K562 (cell line): ENCODE measurements around the gene KISS1R. TPM values are rescaled to one million over a fixed set of nuclear protein-coding genes. Genes with fewer than 3 reads are reported as not detected.
A peak's percentile ranks its signal among the peaks of the same experiment; 100 is the strongest.

ENCODE experiments used
- ATAC-seq: fragments of 200-7000 bp; cut with Tn5 transposase; 3 replicates; pipeline ENCODE4 v1.9.1; 2020; ENCODE audit warnings: moderate library complexity
- BruUV-seq: library from RNA; stranded (reverse); fragments of 400-500 nt; replicated peaks from 2 replicates; lab custom pipeline; 2021; lab: Mats Ljungman, UMichigan
- CTCF ChIA-PET: fragments of 300-600 bp; formaldehyde crosslinking; extraction: SDS; loops from one replicate; lab custom pipeline; 2021; ENCODE audit warnings: low intra/inter-chr PET ratio; lab: Yijun Ruan, JAX
- POLR2A ChIA-PET: fragments of 300-600, 350-650 bp; sonication (Branson Sonifier 250); formaldehyde crosslinking; extraction: SDS; loops from one replicate; lab custom pipeline; 2021; ENCODE audit warnings: antibody characterized with exemption, inconsistent platforms; lab: Yijun Ruan, JAX
- DNase-seq, 4 experiments: peaks; one replicate each; pipeline versions ENCODE4 v3.0.0 to v3.0.0-alpha.2; 2011 to 2018; ENCODE audit warnings: low spot score in 3 of 4, mixed read lengths in 3 of 4; ENCODE audit errors: extremely low read depth in 1 of 4
- FAIRE-seq: peaks from 2 replicates; lab custom pipeline; 2011; peaks lifted over from hg19 to GRCh38; lab: Jason Lieb, UNC
- H2AFZ ChIP-seq: 2 replicates; pipeline ENCODE4 v1.6.0; 2011; ENCODE audit warnings: low read depth, low read length, control low read depth, inconsistent platforms
- H3K27ac ChIP-seq: fragments of 200-600 bp; 3 replicates; pipeline ENCODE4 v1.8.0; 2011; ENCODE audit warnings: low read depth, mild to moderate bottlenecking, control low read depth, inconsistent platforms, low read length, moderate library complexity, mixed read lengths; ENCODE audit errors: extremely low read depth
- H3K27me3 ChIP-seq, 2 experiments: fragments of 300-600 bp in 1 of 2; 2 replicates in 1 of 2; 3 replicates in 1 of 2; pipeline versions ENCODE4 v1.6.0 to v1.8.0; 2011; ENCODE audit warnings: inconsistent platforms in 2 of 2, low read length in 2 of 2, mild to moderate bottlenecking in 1 of 2, mixed read lengths in 1 of 2, moderate library complexity in 1 of 2; ENCODE audit not compliant: control insufficient read depth in 2 of 2, insufficient read depth in 2 of 2
- H3K36me3 ChIP-seq: fragments of 300-600 bp; 3 replicates; pipeline ENCODE4 v1.8.0; 2011; ENCODE audit warnings: mild to moderate bottlenecking, low read length, inconsistent platforms; ENCODE audit not compliant: control insufficient read depth, insufficient read depth
- H3K4me1 ChIP-seq, 2 experiments: fragments of 200-600 bp in 1 of 2; replicated peaks in 1 of 2; 2 replicates in 1 of 2; 3 replicates in 1 of 2; pipeline versions ENCODE4 v1.5.1 to v1.8.0; 2011; ENCODE audit warnings: inconsistent platforms in 2 of 2, low read length in 2 of 2, mild to moderate bottlenecking in 1 of 2, mixed read lengths in 1 of 2, moderate library complexity in 1 of 2; ENCODE audit not compliant: control insufficient read depth in 2 of 2, insufficient read depth in 2 of 2
- H3K4me2 ChIP-seq: 2 replicates; pipeline ENCODE4 v1.6.1; 2011; ENCODE audit warnings: low read length, control low read depth, inconsistent platforms, mixed read lengths; ENCODE audit not compliant: insufficient read depth
- H3K4me3 ChIP-seq: fragments of 200-600 bp; sonication (generic), shearing (Covaris generic); 2 replicates; pipeline ENCODE4 v1.5.1; 2016; ENCODE audit warnings: control low read depth, inconsistent platforms
- H3K79me2 ChIP-seq: fragments of 200-600 bp; 3 replicates; pipeline ENCODE4 v1.8.0; 2011; ENCODE audit warnings: low read length, inconsistent platforms; ENCODE audit not compliant: control insufficient read depth, insufficient read depth
- H3K9ac ChIP-seq, 2 experiments: 2 replicates each; pipeline versions ENCODE4 v1.6.0 to v1.6.1; 2011; ENCODE audit warnings: low read depth in 2 of 2, low read length in 2 of 2, control low read depth in 1 of 2, inconsistent platforms in 1 of 2, mild to moderate bottlenecking in 1 of 2, mixed read lengths in 1 of 2; ENCODE audit not compliant: insufficient read depth in 1 of 2
- H3K9me1 ChIP-seq: one replicate; pipeline ENCODE4 v1.6.0; 2011; ENCODE audit warnings: inconsistent platforms, mild to moderate bottlenecking, low read length, moderate library complexity; ENCODE audit not compliant: control insufficient read depth, insufficient read depth
- H3K9me3 ChIP-seq: replicated peaks from 2 replicates; pipeline ENCODE4 v1.5.1; 2011; ENCODE audit warnings: low read depth, low read length, inconsistent platforms; ENCODE audit not compliant: control insufficient read depth, insufficient read depth
- H4K20me1 ChIP-seq: replicated peaks from 2 replicates; pipeline ENCODE4 v1.6.1; 2011; ENCODE audit warnings: low read length, inconsistent platforms, mixed read lengths; ENCODE audit not compliant: control insufficient read depth, insufficient read depth
- ADNP ChIP-seq: fragments of 200-800 bp; sonication (Bioruptor generic); IDR thresholded peaks from 2 replicates; pipeline ENCODE4 v1.6.1; 2016; ENCODE audit warnings: missing genetic modification characterization, missing compliant biosample characterization
- ARNT ChIP-seq, 2 experiments: fragments of 450-650 bp; IDR thresholded peaks; 2 replicates each; pipeline ENCODE4 v1.6.1; 2016; ENCODE audit warnings: mild to moderate bottlenecking in 1 of 2
- BCOR ChIP-seq: fragments of 450-650 bp; IDR thresholded peaks from 2 replicates; pipeline ENCODE4 v1.6.1; 2016
- CEBPG ChIP-seq, 3 experiments: fragments of 200-800 bp in 1 of 3; sonication (Bioruptor generic) in 1 of 3; sonication (generic) in 1 of 3; formaldehyde crosslinking in 1 of 3; IDR thresholded peaks in 2 of 3; conservative IDR thresholded peaks in 1 of 3; 2 replicates each; pipeline versions ENCODE4 v1.6.1 to v1.8.0; 2016 to 2022; ENCODE audit warnings: missing compliant biosample characterization in 2 of 3, missing genetic modification characterization in 2 of 3, mild to moderate bottlenecking in 1 of 3, missing genetic modification reagents in 1 of 3
- CREB1 ChIP-seq, 2 experiments: sonication (generic) in 1 of 2; formaldehyde crosslinking in 1 of 2; IDR thresholded peaks; 2 replicates each; pipeline versions ENCODE4 v1.6.1 to v1.8.0; 2012 to 2022; ENCODE audit warnings: inconsistent platforms in 1 of 2, mild to moderate bottlenecking in 1 of 2, missing genetic modification reagents in 1 of 2, moderate library complexity in 1 of 2
- CSDE1 ChIP-seq, 2 experiments: fragments of 450-650 bp; IDR thresholded peaks; 2 replicates each; pipeline ENCODE4 v1.6.1; 2016; ENCODE audit warnings: mild to moderate bottlenecking in 1 of 2
- CXXC5 ChIP-seq: fragments of 250-450 bp; sonication (Bioruptor Pico); IDR thresholded peaks from 2 replicates; pipeline ENCODE4 v1.8.0; 2022; ENCODE audit warnings: inconsistent platforms, mild to moderate bottlenecking, moderate library complexity
- ERF ChIP-seq: fragments of 450-650 bp; formaldehyde crosslinking; IDR thresholded peaks from 2 replicates; pipeline ENCODE4 v1.4.0; 2020; ENCODE audit warnings: mild to moderate bottlenecking, mixed read lengths
- HDAC2 ChIP-seq: fragments of 450-650 bp; IDR thresholded peaks from 2 replicates; pipeline ENCODE4 v1.6.1; 2016; ENCODE audit warnings: mild to moderate bottlenecking
- KDM1A ChIP-seq, 2 experiments: fragments of 450-650 bp; IDR thresholded peaks; 2 replicates each; pipeline ENCODE4 v1.6.1; 2016; ENCODE audit warnings: mild to moderate bottlenecking in 2 of 2
- POLR2G ChIP-seq: fragments of 200-400 bp; formaldehyde crosslinking; IDR thresholded peaks from 2 replicates; pipeline ENCODE4 v1.6.1; 2017; ENCODE audit warnings: low read depth, mild to moderate bottlenecking, antibody characterized with exemption, low read length, moderate library complexity
- RB1 ChIP-seq: fragments of 450-650 bp; IDR thresholded peaks from 2 replicates; pipeline ENCODE4 v1.6.1; 2017; ENCODE audit warnings: low read depth, mild to moderate bottlenecking
- RBBP5 ChIP-seq: fragments of 200-600 bp; sonication (generic); IDR thresholded peaks from 2 replicates; pipeline ENCODE4 v1.6.1; 2012; ENCODE audit warnings: borderline replicate concordance, mild to moderate bottlenecking, low read length, control low read depth, inconsistent platforms; ENCODE audit not compliant: insufficient read depth, poor library complexity, severe bottlenecking
- RBM25 ChIP-seq: fragments of 200-400 bp; formaldehyde crosslinking; IDR thresholded peaks from 2 replicates; pipeline ENCODE4 v1.6.1; 2018; ENCODE audit warnings: low read length, low read depth, moderate library complexity; ENCODE audit not compliant: severe bottlenecking
- RCOR1 ChIP-seq, 2 experiments: IDR thresholded peaks; 2 replicates each; pipeline ENCODE4 v1.6.1; 2012; ENCODE audit warnings: low read depth in 2 of 2, low read length in 2 of 2, borderline replicate concordance in 1 of 2, improper control_type of control experiment in 1 of 2
- YY1 ChIP-seq, 3 experiments: IDR thresholded peaks; 2 replicates each; pipeline ENCODE4 v1.6.1; 2011; ENCODE audit warnings: low read length in 2 of 3, mild to moderate bottlenecking in 2 of 3, moderate library complexity in 2 of 3, borderline replicate concordance in 1 of 3, control low read depth in 1 of 3, low read depth in 1 of 3; ENCODE audit not compliant: insufficient read depth in 3 of 3, insufficient replicate concordance in 2 of 3, control insufficient read depth in 1 of 3, insufficient read length in 1 of 3; ENCODE audit errors: extremely low read depth in 1 of 3
- ZKSCAN1 ChIP-seq: fragments of 150-350 bp; IDR thresholded peaks from 2 replicates; pipeline ENCODE4 v1.6.1; 2016; ENCODE audit warnings: low read depth, low read length
- ZNF121 ChIP-seq: sonication (generic); formaldehyde crosslinking; conservative IDR thresholded peaks from 2 replicates; pipeline ENCODE4 v1.8.0; 2022; ENCODE audit warnings: missing genetic modification reagents
- whole genome bisulfite sequencing: fragments of 100-300 bp; shearing (Covaris generic); methylation state at CpG from one replicate; pipeline ENCODE4 v1.1.6; 2016; ENCODE audit warnings: low coverage, mixed read lengths; ENCODE audit not compliant: insufficient coverage; ENCODE audit errors: missing lambda C conversion rate; 5-methylcytosine and 5-hydroxymethylcytosine counted together
- in situ Hi-C: fragments of 300-500 bp; cut with MboI; formaldehyde crosslinking; loops from 4 replicates; pipeline ENCODE4 v1.15.0; 2018; ENCODE audit warnings: inconsistent platforms, mixed read lengths
- intact Hi-C: fragments of 100-400 bp; cut with micrococcal nuclease; formaldehyde crosslinking; loops from 2 replicates; pipeline ENCODE4 v1.14.2; 2022
- polyA plus RNA-seq, 8 experiments: library from polyadenylated mRNA; depleted of rRNA in 4 of 8; stranded (reverse) in 5 of 8; unstranded in 3 of 8; fragments of >200 nt; fragmentation: Nextera tagmentation in 2 of 8; fragmentation: Illumina TruSeq in 1 of 8; extraction: Ambion mirVana in 2 of 8; extraction: Trizol in 1 of 8; gene quantifications; 2 replicates each; pipeline versions ENCODE4 v1.2.1 to v1.2.3, GENCODE V29; 2011 to 2014; ENCODE audit warnings: inconsistent platforms in 1 of 8, missing spikeins in 1 of 8
- total RNA-seq, 7 experiments: library from RNA; depleted of rRNA in 6 of 7; stranded (reverse); fragments of >200 nt in 6 of 7; fragmentation: Illumina TruSeq in 2 of 7; extraction: Trizol in 2 of 7; gene quantifications; 2 replicates each; pipeline versions ENCODE4 v1.2.1 to v1.2.3, GENCODE V29; 2011 to 2021; ENCODE audit warnings: low replicate concordance in 1 of 7
- TF ChIP-seq, protein P1 (sequence below): fragments of 450-650 bp; IDR thresholded peaks from 2 replicates; pipeline ENCODE4 v1.6.1; 2016; ENCODE audit warnings: mild to moderate bottlenecking

The KISS1R gene
- total and polyA plus RNA-seq, 9 of the 15 experiments (the other 6 are each of a cell fraction or from before 2014, with no cell fraction given): 0.37 to 39.4 (median 2.0) TPM

GRCh38 chr19:966485-967088 lies 49.5 kb downstream of the KISS1R start:
- no peak for DNase-seq
- no TSS peak for BruUV-seq
- no peak for ATAC-seq
- H3K9me3 ChIP-seq: peaks cover 32% of the 10 kb centered on the region
- H2AFZ ChIP-seq: no peak overlapping the region
- WGBS: 91% methylated on average over 15 of the region's 17 CpGs
- peaks cover 20% of the 10 kb centered on the region for H3K79me2 ChIP-seq
- no peak overlapping the region for H3K4me3 ChIP-seq
- no peaks in the 10 kb centered on the region for H4K20me1 ChIP-seq
- no peaks in the 10 kb centered on the region for H3K27me3 ChIP-seq
- in situ Hi-C loops (no loop called here), intact Hi-C loops (no loop called here)
- no peak for FAIRE-seq
- H3K27ac ChIP-seq: no peak overlapping the region
- POLR2A ChIA-PET: interaction anchor here (0.7 kb wide), 1 partner anchor 11 kb away, joined by 3 read pairs; no protein-coding TSS in a partner anchor
- peaks cover 15 to 35% of the 10 kb centered on the region in 2 experiments for H3K4me1 ChIP-seq
- H3K9ac ChIP-seq: no peak overlapping the region
- CTCF ChIA-PET: no interaction called here
- no peaks in the 10 kb centered on the region for H3K9me1 ChIP-seq
- peaks cover 82% of the 10 kb centered on the region for H3K36me3 ChIP-seq
- no peak overlapping the region for H3K4me2 ChIP-seq
- TF ChIP-seq CREB1 (IDR thresholded peaks at IDR 0.05) (no peak), CREB1 (CRISPR knock-in tag; IDR thresholded peaks at IDR 0.05) (no peak), RBM25 (peak; percentile 24), KDM1A (IDR thresholded peaks at IDR 0.05) (peak; percentile 56 to 78), YY1 (IDR thresholded peaks at IDR 0.05; ENCODE audit: borderline replicate concordance in 1 of 3, control insufficient read depth in 1 of 3, extremely low read depth in 1 of 3, insufficient read depth in 3 of 3, insufficient read length in 1 of 3, insufficient replicate concordance in 2 of 3, low read depth in 1 of 3, low read length in 2 of 3) (peak in 1 of 3 experiments; percentile 6), ZNF121 (CRISPR knock-in tag) (peak; percentile 91), CXXC5 (CRISPR knock-in tag) (no peak), ADNP (peak; percentile 77), BCOR (peak; percentile 85), RBBP5 (no peak), CEBPG (CRISPR knock-in tag; IDR thresholded peaks at IDR 0.05) (peak; percentile 56; the same call in 1 of the 2 replicates), CEBPG (tag; conservative IDR thresholded peaks at IDR 0.05 in 1 of 2, IDR thresholded peaks at IDR 0.05 in 1 of 2) (no peak), HDAC2 (peak; percentile 26; the same call in 1 of the 2 replicates), ERF (no peak), ARNT (IDR thresholded peaks at IDR 0.05) (0 out of 4 replicates have a peak, but pooled peaks of 1 of the 2 experiments have one; percentile 24), CSDE1 (IDR thresholded peaks at IDR 0.05) (no peak), ZKSCAN1 (peak; percentile 33; the same call in 1 of the 2 replicates), RCOR1 (IDR thresholded peaks at IDR 0.05; ENCODE audit: borderline replicate concordance in 1 of 2, low read depth in 2 of 2, low read length in 2 of 2) (0 out of 4 replicates have a peak, but pooled peaks of 1 of the 2 experiments have one; percentile 13), RB1 (no peak), POLR2G (peak; percentile 65)
- TF ChIP-seq, protein P1, sequence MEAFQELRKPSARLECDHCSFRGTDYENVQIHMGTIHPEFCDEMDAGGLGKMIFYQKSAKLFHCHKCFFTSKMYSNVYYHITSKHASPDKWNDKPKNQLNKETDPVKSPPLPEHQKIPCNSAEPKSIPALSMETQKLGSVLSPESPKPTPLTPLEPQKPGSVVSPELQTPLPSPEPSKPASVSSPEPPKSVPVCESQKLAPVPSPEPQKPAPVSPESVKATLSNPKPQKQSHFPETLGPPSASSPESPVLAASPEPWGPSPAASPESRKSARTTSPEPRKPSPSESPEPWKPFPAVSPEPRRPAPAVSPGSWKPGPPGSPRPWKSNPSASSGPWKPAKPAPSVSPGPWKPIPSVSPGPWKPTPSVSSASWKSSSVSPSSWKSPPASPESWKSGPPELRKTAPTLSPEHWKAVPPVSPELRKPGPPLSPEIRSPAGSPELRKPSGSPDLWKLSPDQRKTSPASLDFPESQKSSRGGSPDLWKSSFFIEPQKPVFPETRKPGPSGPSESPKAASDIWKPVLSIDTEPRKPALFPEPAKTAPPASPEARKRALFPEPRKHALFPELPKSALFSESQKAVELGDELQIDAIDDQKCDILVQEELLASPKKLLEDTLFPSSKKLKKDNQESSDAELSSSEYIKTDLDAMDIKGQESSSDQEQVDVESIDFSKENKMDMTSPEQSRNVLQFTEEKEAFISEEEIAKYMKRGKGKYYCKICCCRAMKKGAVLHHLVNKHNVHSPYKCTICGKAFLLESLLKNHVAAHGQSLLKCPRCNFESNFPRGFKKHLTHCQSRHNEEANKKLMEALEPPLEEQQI: peak; percentile 93
